Measurements from ENCODE around the gene LRP5. TPM values are rescaled to one million over a fixed set of nuclear protein-coding genes. Genes with fewer than 3 reads are reported as not detected.
A peak's percentile ranks its signal among the peaks of the same experiment; 100 is the strongest.

LRP5 gene
- total and polyA plus RNA-seq, 2 experiments from 2014 or later: 43.9 to 54.3 TPM

GRCh38 chr11:68271023-68271780 lies 41.2 kb upstream of the LRP5 start:
- H3K4me3 ChIP-seq: peak overlapping the region; percentile 83
- H3K9me3 ChIP-seq (ENCODE audit: low read depth): no peaks in the 10 kb centered on the region
- H3K4me1 ChIP-seq (ENCODE audit: insufficient read depth): peaks cover 16% of the 10 kb centered on the region
- H2AFZ ChIP-seq: peak overlapping the region; percentile 64
- H3K9me2 ChIP-seq (replicated peaks; ENCODE audit: insufficient read depth): no peaks in the 10 kb centered on the region
- no peaks in the 10 kb centered on the region for H3K27me3 ChIP-seq
- peaks cover 10% of the 10 kb centered on the region for H4K20me1 ChIP-seq (ENCODE audit: insufficient read depth, poor library complexity, severe bottlenecking)
- TF ChIP-seq EZH2 (IDR thresholded peaks at IDR 0.05; ENCODE audit: borderline replicate concordance) (no peak), EZH2phosphoT487 (IDR thresholded peaks at IDR 0.05; ENCODE audit: low read depth, severe bottlenecking, unreplicated experiment) (no peak), CTCF (IDR thresholded peaks at IDR 0.05; ENCODE audit: poor library complexity) (peak; percentile 39)
- peaks cover 53% of the 10 kb centered on the region for H3K79me2 ChIP-seq
- peak overlapping the region; percentile 100 for H3K27ac ChIP-seq
- 4% methylated on average over 17 of the region's 23 CpGs for WGBS (ENCODE audit: low lambda C conversion rate, missing lambda C conversion rate)
- peak; percentile 83 for DNase-seq (ENCODE audit: low spot score)
- H3K4me2 ChIP-seq: peak overlapping the region; percentile 84
- H3K36me3 ChIP-seq (replicated peaks; ENCODE audit: insufficient read depth, low read depth): no peaks in the 10 kb centered on the region

- TF ChIP-seq EZH2 (IDR thresholded peaks at IDR 0.05; ENCODE audit: borderline replicate concordance) (no peak), EZH2phosphoT487 (IDR thresholded peaks at IDR 0.05; ENCODE audit: low read depth, severe bottlenecking, unreplicated experiment) (no peak), CTCF (IDR thresholded peaks at IDR 0.05; ENCODE audit: poor library complexity) (no peak)
- no peaks in the 10 kb centered on the region for H3K27me3 ChIP-seq
- peak within 1 kb of the TSS; percentile 88 for H3K4me2 ChIP-seq
- peak within 1 kb of the TSS; percentile 90 for H3K4me3 ChIP-seq
- 1% methylated on average over 58 of the region's 71 CpGs for WGBS (ENCODE audit: low lambda C conversion rate, missing lambda C conversion rate)
- H2AFZ ChIP-seq: peak within 1 kb of the TSS; percentile 98
- peaks cover 50% of the 10 kb centered on the region for H3K79me2 ChIP-seq
- peak within 1 kb of the TSS; percentile 100 for H3K27ac ChIP-seq
- H3K9me2 ChIP-seq (replicated peaks; ENCODE audit: insufficient read depth): no peaks in the 10 kb centered on the region
- no peaks in the 10 kb centered on the region for H3K9me3 ChIP-seq (ENCODE audit: low read depth)
- peaks cover 10% of the 10 kb centered on the region for H4K20me1 ChIP-seq (ENCODE audit: insufficient read depth, poor library complexity, severe bottlenecking)
- peaks cover 16% of the 10 kb centered on the region for H3K4me1 ChIP-seq (ENCODE audit: insufficient read depth)
- no peaks in the 10 kb centered on the region for H3K36me3 ChIP-seq (replicated peaks; ENCODE audit: insufficient read depth, low read depth)
- DNase-seq (ENCODE audit: low spot score): peak; percentile 99
Measured at GRCh38 chr11:68271781-68272608, 40.4 kb upstream of the LRP5 start, which contains the start of gene C11orf24. Gene C11orf24, minus strand, starts transcription at chr11:68271973. Its CDS starts 8,206 bp downstream, at chr11:68263767.

- peak overlapping the region; percentile 88 for H3K4me2 ChIP-seq
- no peak for DNase-seq (ENCODE audit: low spot score)
- H3K9me3 ChIP-seq (ENCODE audit: low read depth): no peaks in the 10 kb centered on the region
- H3K27me3 ChIP-seq: no peaks in the 10 kb centered on the region
- peaks cover 16% of the 10 kb centered on the region for H3K4me1 ChIP-seq (ENCODE audit: insufficient read depth)
- TF ChIP-seq EZH2phosphoT487 (IDR thresholded peaks at IDR 0.05; ENCODE audit: low read depth, severe bottlenecking, unreplicated experiment) (no peak), EZH2 (IDR thresholded peaks at IDR 0.05; ENCODE audit: borderline replicate concordance) (no peak)
- no peaks in the 10 kb centered on the region for H3K9me2 ChIP-seq (replicated peaks; ENCODE audit: insufficient read depth)
- no peak overlapping the region for H2AFZ ChIP-seq
- H3K36me3 ChIP-seq (replicated peaks; ENCODE audit: insufficient read depth, low read depth): no peaks in the 10 kb centered on the region
- peak overlapping the region; percentile 90 for H3K4me3 ChIP-seq
- H3K79me2 ChIP-seq: peaks cover 40% of the 10 kb centered on the region
- peak overlapping the region; percentile 100 for H3K27ac ChIP-seq
- 98% methylated on average over 21 of the region's 21 CpGs for WGBS (ENCODE audit: low lambda C conversion rate, missing lambda C conversion rate)
- H4K20me1 ChIP-seq (ENCODE audit: insufficient read depth, poor library complexity, severe bottlenecking): peaks cover 6% of the 10 kb centered on the region
Measured at GRCh38 chr11:68273026-68273738, 39.2 kb upstream of the LRP5 start.
